Germinal center (tissue), 1 donor: ENCODE data around the gene DNAJC5G.
A peak's percentile ranks its signal among the peaks of the same experiment; 100 is the strongest.
"Not testable (repeated sequence)": the region's sequence is repeated elsewhere in the genome, so short reads cannot be mapped to it uniquely, and the experiment has no call there.

ENCODE experiments used
- DNase-seq: peaks from one replicate; pipeline ENCODE4 v3.0.0; 2012; ENCODE audit warnings: mixed read lengths, low spot score

The DNAJC5G gene

GRCh38 chr2:27309651-27310050 lies 34.4 kb downstream of the DNAJC5G start:
- no peak for DNase-seq

- DNase-seq: no peak
These were observed 36.9 kb downstream of the DNAJC5G start for GRCh38 chr2:27312152-27312551.

GRCh38 chr2:27313882-27314645 lies 38.8 kb downstream of the DNAJC5G start:
- no peak for DNase-seq

GRCh38 chr2:27314709-27315108 lies 39.5 kb downstream of the DNAJC5G start:
- DNase-seq: no peak

- DNase-seq: no peak
These were observed 39.9 kb downstream of the DNAJC5G start for GRCh38 chr2:27315122-27315521.

- no peak for DNase-seq
These were observed 41.6 kb downstream of the DNAJC5G start for GRCh38 chr2:27316655-27317412.

- DNase-seq: not testable (repeated sequence)
These were observed 44.6 kb downstream of the DNAJC5G start for GRCh38 chr2:27319839-27320238.

GRCh38 chr2:27320958-27321543 lies 45.8 kb downstream of the DNAJC5G start:
- DNase-seq: no peak

- peak; percentile 58 for DNase-seq
These were observed 47.1 kb downstream of the DNAJC5G start for GRCh38 chr2:27322301-27322765.

- DNase-seq: peak; percentile 95
These were observed 47.7 kb downstream of the DNAJC5G start, which contains the start of gene MPV17 for GRCh38 chr2:27322766-27323595. Gene MPV17, minus strand, starts transcription at chr2:27323097. Its CDS starts 580 bp downstream, at chr2:27322517.

GRCh38 chr2:27323596-27324285 lies 48.5 kb downstream of the DNAJC5G start:
- DNase-seq: no peak

- DNase-seq: no peak
These were observed 49.5 kb downstream of the DNAJC5G start for GRCh38 chr2:27324720-27325119.
